Measurements from ENCODE around the gene TMX4.
"Not testable (repeated sequence)": the region's sequence is repeated elsewhere in the genome, so short reads cannot be mapped to it uniquely, and the experiment has no call there.

The TMX4 gene

DNA sequence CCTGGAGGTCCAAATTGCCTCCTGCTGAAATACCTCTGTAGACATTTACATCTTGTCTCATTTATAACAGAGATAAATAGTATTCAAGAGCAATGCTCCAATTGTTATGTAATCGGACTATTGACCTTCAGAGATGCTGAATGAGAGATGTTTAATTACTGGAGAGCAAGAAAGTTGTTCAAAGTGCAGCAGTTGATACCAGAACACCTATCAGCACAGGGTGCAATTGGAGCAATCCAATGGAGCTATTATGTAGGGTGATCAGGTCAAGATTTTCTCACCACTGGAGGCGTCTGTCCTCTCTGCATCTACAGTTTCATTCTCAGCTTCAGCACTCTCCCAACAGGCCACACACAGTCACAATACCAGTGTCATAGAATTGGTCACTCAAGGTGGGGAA, 19.5 kb upstream of the TMX4 start:
- no peaks in the 10 kb centered on the region for H3K36me3 ChIP-seq (ENCODE audit: insufficient read depth, low read length)
- H3K9me3 ChIP-seq (ENCODE audit: low read length): no peaks in the 10 kb centered on the region
- H3K27me3 ChIP-seq (ENCODE audit: insufficient read depth, low read length): peaks cover 3% of the 10 kb centered on the region
- H3K4me3 ChIP-seq (ENCODE audit: low read length): no peak overlapping the region
- H3K4me1 ChIP-seq (ENCODE audit: insufficient read depth, low read length): no peaks in the 10 kb centered on the region
- no peak overlapping the region for H2AFZ ChIP-seq (ENCODE audit: low read depth, low read length)

DNA sequence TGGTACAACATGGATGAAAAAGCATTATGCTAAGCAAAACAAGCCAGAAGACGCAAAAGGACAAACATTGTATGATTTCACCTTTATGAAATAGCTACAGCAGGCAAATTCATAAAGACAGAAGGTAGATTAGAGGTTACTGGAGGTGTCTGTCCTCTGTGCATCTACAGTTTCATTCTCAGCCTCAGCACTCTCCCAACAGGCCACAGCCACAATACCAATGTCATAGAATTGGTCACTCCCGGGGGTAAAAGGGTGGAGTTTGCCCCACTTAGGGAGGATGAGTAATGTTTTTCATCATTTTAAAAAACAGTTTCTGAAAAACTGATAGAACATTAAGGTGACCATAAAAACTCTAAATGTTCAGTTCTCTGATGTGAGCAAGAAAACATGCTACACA, 17.2 kb upstream of the TMX4 start:
- Histone ChIP-seq H2AFZ (ENCODE audit: low read depth, low read length) (no peak overlapping the region), H3K36me3 (ENCODE audit: insufficient read depth, low read length) (no peaks in the 10 kb centered on the region), H3K4me3 (ENCODE audit: low read length) (no peak overlapping the region), H3K4me1 (ENCODE audit: insufficient read depth, low read length) (no peaks in the 10 kb centered on the region), H3K27me3 (ENCODE audit: insufficient read depth, low read length) (peaks cover 3% of the 10 kb centered on the region), H3K9me3 (ENCODE audit: low read length) (no peaks in the 10 kb centered on the region)

DNA sequence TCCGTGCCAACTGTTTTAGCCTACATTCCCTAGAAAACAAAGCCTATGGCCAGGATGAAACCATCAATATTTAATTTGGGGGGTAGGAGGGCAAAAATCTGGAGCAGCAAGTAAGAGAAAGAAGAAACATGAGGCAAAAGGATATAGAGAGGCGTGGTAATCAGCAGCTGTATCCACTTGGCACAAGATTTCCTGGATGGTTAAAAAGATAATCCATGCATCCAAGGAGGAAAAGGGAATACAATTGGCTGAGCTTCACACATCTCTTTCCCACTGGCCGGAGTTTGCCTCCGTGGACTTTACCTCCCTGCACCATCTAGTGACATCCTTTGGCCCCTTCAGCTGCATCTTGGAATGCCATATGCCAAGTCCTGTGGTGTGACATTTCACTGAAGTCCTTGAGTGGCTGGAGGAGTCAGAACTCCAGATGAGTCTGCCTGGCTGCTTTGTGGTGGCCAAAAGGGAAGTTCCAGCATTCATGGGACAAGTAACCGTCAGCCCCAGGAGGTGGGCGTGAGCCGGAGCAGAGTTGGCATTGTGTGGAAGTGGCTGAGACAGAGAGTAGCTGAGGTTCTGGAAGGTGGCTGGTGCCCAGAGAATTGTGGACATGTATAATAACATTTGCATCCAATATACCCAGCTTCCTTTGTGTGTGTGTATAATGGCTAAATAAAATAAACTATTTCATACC, 13.7 kb upstream of the TMX4 start:
- H3K36me3 ChIP-seq (ENCODE audit: insufficient read depth, low read length): no peaks in the 10 kb centered on the region
- no peaks in the 10 kb centered on the region for H3K27me3 ChIP-seq (ENCODE audit: insufficient read depth, low read length)
- H2AFZ ChIP-seq (ENCODE audit: low read depth, low read length): no peak overlapping the region
- H3K4me1 ChIP-seq (ENCODE audit: insufficient read depth, low read length): no peaks in the 10 kb centered on the region
- H3K4me3 ChIP-seq (ENCODE audit: low read length): no peak overlapping the region
- H3K9me3 ChIP-seq (ENCODE audit: low read length): no peaks in the 10 kb centered on the region

DNA sequence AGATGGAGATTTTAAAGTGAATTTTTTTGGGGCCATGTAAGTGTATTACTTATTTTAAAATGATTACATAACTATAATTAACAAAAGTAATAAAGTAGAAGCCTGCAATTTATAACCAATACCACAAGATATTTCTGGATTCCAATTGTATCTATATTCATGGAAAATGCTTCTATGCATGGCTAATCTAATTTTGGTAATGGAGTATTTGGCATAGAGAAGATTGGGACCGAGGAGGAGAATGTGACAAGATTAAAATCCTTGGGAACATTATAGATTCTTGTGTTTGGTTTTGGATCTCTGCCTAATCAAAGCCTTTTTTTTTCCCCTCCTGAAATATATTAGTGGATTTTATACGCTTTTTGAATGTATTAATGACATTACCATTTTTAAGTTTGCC, 12.9 kb upstream of the TMX4 start:
- H3K9me3 ChIP-seq (ENCODE audit: low read length): no peaks in the 10 kb centered on the region
- no peak overlapping the region for H3K4me3 ChIP-seq (ENCODE audit: low read length)
- no peaks in the 10 kb centered on the region for H3K36me3 ChIP-seq (ENCODE audit: insufficient read depth, low read length)
- H2AFZ ChIP-seq (ENCODE audit: low read depth, low read length): no peak overlapping the region
- no peaks in the 10 kb centered on the region for H3K27me3 ChIP-seq (ENCODE audit: insufficient read depth, low read length)
- H3K4me1 ChIP-seq (ENCODE audit: insufficient read depth, low read length): no peaks in the 10 kb centered on the region

DNA sequence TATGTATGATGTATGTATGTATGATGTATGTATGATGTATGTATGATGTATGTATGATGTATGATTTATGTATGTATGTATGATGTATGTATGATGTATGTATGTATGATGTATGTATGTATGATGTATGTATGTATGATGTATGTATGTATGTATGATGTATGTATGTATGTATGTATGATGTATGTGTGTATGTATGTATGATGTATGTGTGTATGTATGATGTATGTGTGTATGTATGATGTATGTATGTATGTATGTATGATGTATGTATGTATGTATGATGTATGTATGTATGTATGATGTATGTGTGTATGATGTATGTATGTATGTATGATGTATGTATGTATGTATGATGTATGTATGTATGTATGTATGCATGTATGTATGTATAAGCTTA, 12.0 kb upstream of the TMX4 start:
- not testable (repeated sequence) for H3K27me3 ChIP-seq (ENCODE audit: insufficient read depth, low read length); H2AFZ ChIP-seq (ENCODE audit: low read depth, low read length); H3K4me1 ChIP-seq (ENCODE audit: insufficient read depth, low read length); H3K4me3 ChIP-seq (ENCODE audit: low read length); H3K9me3 ChIP-seq (ENCODE audit: low read length); H3K36me3 ChIP-seq (ENCODE audit: insufficient read depth, low read length)

DNA sequence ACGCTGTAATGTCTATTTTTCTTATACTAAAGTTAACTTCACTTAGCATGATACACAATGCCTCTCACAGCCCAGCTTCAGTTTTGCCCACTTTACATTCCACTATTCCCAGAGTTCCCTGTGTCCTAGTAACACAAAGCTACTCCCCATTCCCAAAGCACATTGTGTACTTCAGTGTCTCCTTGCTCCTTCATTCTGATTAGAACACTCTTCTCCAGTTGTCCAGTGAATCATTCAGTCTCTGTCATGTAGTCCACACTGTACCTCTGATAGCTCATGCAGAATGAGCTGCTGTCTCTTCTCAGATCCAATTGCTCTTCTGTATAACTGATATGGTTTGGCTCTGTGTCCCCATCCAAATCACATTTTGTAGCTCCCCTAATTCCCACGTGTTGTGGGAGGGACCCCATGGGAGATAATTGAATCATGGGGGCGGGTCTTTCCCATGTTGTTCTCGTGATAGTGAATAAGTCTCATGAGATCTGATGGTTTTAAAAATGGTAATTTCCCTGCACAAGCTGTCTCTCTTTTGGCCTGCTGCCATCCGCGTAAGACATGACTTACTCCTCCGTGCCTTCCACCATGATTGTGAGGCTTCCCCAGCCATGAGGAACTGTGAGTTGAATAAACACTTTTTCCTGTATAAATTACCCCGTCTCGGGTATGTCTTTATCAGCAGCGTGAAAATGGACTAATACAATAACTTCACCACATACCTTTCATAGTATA, 2.1 kb upstream of the TMX4 start:
- Histone ChIP-seq H3K4me1 (ENCODE audit: insufficient read depth, low read length) (peaks cover 15% of the 10 kb centered on the region), H3K27me3 (ENCODE audit: insufficient read depth, low read length) (no peaks in the 10 kb centered on the region), H3K36me3 (ENCODE audit: insufficient read depth, low read length) (no peaks in the 10 kb centered on the region), H2AFZ (ENCODE audit: low read depth, low read length) (no peak overlapping the region), H3K4me3 (ENCODE audit: low read length) (no peak overlapping the region), H3K9me3 (ENCODE audit: low read length) (no peaks in the 10 kb centered on the region)

DNA sequence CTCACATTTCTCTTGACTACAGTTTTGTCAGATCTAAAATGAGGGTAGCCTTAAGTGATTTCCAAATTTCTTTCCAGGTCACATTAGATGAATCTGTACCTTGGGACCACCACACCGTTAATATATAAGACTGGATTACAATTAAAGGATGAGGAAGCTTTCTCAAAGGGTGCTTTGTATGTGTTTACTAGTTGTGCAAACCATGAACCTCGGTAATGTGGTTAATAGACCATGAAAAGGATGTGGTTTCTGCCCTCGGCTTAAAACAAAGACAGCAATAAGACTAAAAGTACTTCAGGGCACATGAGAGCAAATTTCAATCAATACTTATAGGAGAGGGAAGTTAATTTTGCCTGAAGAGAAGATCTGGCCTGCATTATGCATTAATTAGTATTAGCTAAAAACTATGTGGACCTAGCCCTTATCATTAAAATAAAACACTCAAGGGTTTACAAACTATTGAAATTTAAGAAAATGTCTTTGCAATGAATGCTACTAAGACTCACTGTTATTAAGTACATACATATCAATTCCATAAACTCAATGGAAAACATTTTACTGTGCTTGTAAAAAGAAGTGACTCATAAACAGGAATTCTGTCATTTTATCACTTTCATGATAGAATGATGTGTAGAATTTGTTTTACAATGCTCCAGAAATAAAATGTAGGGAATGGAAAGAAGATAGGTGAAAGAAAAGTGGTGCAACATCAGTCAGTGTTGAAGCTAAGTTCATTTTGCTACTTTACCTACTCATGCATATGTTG, 936 bp upstream of the TMX4 start:
- Histone ChIP-seq H3K4me1 (ENCODE audit: insufficient read depth, low read length) (peaks cover 15% of the 10 kb centered on the region), H3K4me3 (ENCODE audit: low read length) (peak overlapping the region; percentile 63), H3K27me3 (ENCODE audit: insufficient read depth, low read length) (no peaks in the 10 kb centered on the region), H2AFZ (ENCODE audit: low read depth, low read length) (peak overlapping the region; percentile 68), H3K9me3 (ENCODE audit: low read length) (no peaks in the 10 kb centered on the region), H3K36me3 (ENCODE audit: insufficient read depth, low read length) (no peaks in the 10 kb centered on the region)

DNA sequence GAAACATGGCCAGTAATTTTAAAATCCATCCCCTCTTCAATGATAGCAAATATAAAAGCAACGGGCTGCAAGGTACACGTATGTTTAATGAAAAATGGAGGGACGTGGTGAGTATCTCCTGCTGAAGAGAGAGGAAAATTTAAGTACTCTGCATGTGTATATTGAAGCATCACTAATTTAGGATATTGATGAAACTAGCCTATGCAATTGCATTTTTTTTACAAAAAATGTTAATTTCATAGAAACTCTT, 362 bp upstream of the TMX4 start:
- H3K9me3 ChIP-seq (ENCODE audit: low read length): no peaks in the 10 kb centered on the region
- peak overlapping the region; percentile 68 for H2AFZ ChIP-seq (ENCODE audit: low read depth, low read length)
- H3K4me1 ChIP-seq (ENCODE audit: insufficient read depth, low read length): peaks cover 15% of the 10 kb centered on the region
- no peaks in the 10 kb centered on the region for H3K27me3 ChIP-seq (ENCODE audit: insufficient read depth, low read length)
- peak overlapping the region; percentile 63 for H3K4me3 ChIP-seq (ENCODE audit: low read length)
- no peaks in the 10 kb centered on the region for H3K36me3 ChIP-seq (ENCODE audit: insufficient read depth, low read length)

DNA sequence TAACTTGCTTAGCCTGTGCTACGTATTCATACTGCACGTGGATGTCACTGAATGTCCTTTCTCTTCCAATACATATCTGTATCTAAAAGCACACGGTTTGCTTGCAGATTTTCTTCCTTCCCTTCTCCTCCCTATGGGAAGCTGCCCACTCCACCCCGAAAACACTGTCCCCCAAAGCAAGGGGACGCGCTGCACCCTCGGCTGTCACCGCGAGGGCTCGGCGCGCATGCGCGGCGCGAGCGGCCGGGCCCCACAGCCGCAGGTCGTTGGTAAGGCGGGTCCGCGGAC, 659 bp downstream of the TMX4 start:
- Histone ChIP-seq H3K4me1 (ENCODE audit: insufficient read depth, low read length) (peaks cover 15% of the 10 kb centered on the region), H3K36me3 (ENCODE audit: insufficient read depth, low read length) (no peaks in the 10 kb centered on the region), H3K9me3 (ENCODE audit: low read length) (no peaks in the 10 kb centered on the region), H2AFZ (ENCODE audit: low read depth, low read length) (peak overlapping the region; percentile 68), H3K27me3 (ENCODE audit: insufficient read depth, low read length) (no peaks in the 10 kb centered on the region), H3K4me3 (ENCODE audit: low read length) (peak overlapping the region; percentile 63)

DNA sequence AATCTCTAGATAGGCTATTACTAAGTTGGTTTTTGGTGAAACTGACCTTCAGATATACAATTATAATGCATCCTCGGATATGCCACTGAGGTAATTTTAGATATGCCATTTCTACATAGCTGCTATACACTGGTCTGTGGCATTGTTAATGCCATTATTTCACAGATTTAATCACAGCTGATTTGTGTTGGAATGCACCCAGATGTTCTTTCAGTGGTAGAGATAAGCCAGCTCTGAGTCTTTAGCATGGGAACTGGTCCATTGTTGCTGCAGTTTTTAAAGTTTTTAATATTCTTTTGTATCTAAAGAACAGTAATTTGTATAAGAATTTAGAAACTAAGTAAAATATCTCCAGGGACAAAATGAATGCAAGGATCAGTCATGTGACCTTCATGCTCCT, 6.8 kb downstream of the TMX4 start:
- Histone ChIP-seq H2AFZ (ENCODE audit: low read depth, low read length) (no peak overlapping the region), H3K27me3 (ENCODE audit: insufficient read depth, low read length) (no peaks in the 10 kb centered on the region), H3K4me3 (ENCODE audit: low read length) (no peak overlapping the region), H3K36me3 (ENCODE audit: insufficient read depth, low read length) (peaks cover 9% of the 10 kb centered on the region), H3K9me3 (ENCODE audit: low read length) (no peaks in the 10 kb centered on the region), H3K4me1 (ENCODE audit: insufficient read depth, low read length) (peaks cover 3% of the 10 kb centered on the region)

DNA sequence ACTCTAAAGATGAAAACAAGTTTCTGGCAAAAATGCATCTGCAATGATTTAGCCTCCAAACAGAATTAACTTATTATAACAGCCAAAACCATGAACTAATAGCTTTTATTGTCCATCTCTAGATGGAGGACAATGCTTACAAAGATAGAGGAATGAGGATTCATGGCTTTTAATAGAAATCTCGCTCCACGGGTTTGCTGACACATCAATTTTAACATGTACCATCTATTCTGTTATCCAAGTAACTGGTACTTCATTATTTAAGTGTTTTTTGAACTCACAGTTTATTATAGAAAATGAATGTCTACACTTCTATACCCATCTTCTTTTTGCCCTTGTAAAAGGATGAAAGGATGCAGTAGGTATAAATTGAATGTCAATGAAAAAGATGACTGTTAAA, 10.8 kb downstream of the TMX4 start:
- H3K27me3 ChIP-seq (ENCODE audit: insufficient read depth, low read length): no peaks in the 10 kb centered on the region
- no peak overlapping the region for H3K4me3 ChIP-seq (ENCODE audit: low read length)
- H2AFZ ChIP-seq (ENCODE audit: low read depth, low read length): no peak overlapping the region
- no peaks in the 10 kb centered on the region for H3K9me3 ChIP-seq (ENCODE audit: low read length)
- peaks cover 2% of the 10 kb centered on the region for H3K4me1 ChIP-seq (ENCODE audit: insufficient read depth, low read length)
- peaks cover 9% of the 10 kb centered on the region for H3K36me3 ChIP-seq (ENCODE audit: insufficient read depth, low read length)

DNA sequence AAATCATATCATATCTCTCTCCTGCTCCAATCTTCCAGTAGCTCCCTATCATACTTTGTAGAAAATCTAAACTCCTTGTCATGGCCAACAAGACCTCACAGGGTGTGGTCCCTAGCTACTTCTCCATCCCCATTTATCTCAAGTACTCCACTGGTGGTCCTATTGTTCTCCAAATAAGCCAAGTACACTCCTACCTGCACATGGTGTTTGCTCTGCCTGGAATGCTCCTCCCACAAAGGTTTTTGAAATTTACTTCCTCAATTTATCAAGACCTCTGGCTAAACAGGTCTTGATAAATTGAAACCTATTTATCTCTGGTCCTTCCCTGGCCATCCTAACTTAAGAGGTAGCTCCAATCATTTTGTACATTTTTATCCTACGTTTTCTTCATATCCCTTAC, 12.1 kb downstream of the TMX4 start:
- no peaks in the 10 kb centered on the region for H3K9me3 ChIP-seq (ENCODE audit: low read length)
- H3K4me1 ChIP-seq (ENCODE audit: insufficient read depth, low read length): peaks cover 2% of the 10 kb centered on the region
- H3K4me3 ChIP-seq (ENCODE audit: low read length): no peak overlapping the region
- no peaks in the 10 kb centered on the region for H3K27me3 ChIP-seq (ENCODE audit: insufficient read depth, low read length)
- peaks cover 9% of the 10 kb centered on the region for H3K36me3 ChIP-seq (ENCODE audit: insufficient read depth, low read length)
- H2AFZ ChIP-seq (ENCODE audit: low read depth, low read length): no peak overlapping the region

DNA sequence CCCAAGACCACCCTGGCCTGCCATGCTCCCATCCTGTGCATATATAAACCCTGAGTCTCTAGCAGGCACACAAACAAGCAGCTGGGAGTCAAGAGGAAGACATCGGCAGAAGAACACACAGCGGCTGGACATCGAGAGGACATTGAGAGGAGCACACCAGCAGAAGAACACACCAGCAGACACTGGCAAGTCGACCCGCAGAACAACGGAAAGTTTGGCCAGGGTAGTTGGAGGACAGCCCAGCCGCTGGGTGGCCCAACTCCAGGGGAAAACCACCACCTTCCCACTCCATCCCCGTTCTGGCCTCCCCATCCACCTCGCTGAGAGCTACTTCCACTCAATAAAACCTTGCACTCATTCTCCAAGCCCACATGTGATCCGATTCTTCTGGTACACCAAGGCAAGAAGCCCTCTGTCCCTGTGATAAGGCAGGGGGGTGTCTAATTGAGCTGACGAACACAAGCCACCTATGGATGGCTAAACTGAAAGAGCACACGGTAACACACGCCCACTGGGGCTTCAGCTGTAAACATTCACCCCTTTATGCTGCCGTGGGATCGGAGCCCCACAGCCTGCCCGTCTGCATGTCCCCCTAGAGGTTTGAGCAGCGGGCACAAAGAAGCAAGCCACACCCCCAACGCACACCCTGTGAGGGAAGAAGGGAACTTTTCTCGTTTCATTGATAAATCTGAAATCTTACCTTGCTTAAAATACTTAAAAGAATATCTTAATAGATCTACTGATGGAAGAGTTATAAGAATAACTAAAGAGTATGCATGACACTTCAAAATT, 13.8 kb downstream of the TMX4 start:
- Histone ChIP-seq H2AFZ (ENCODE audit: low read depth, low read length) (no peak overlapping the region), H3K36me3 (ENCODE audit: insufficient read depth, low read length) (peaks cover 14% of the 10 kb centered on the region), H3K4me1 (ENCODE audit: insufficient read depth, low read length) (no peaks in the 10 kb centered on the region), H3K27me3 (ENCODE audit: insufficient read depth, low read length) (no peaks in the 10 kb centered on the region), H3K4me3 (ENCODE audit: low read length) (no peak overlapping the region), H3K9me3 (ENCODE audit: low read length) (no peaks in the 10 kb centered on the region)
